ENCODE measurements around the gene FANCG.

The FANCG gene

DNA sequence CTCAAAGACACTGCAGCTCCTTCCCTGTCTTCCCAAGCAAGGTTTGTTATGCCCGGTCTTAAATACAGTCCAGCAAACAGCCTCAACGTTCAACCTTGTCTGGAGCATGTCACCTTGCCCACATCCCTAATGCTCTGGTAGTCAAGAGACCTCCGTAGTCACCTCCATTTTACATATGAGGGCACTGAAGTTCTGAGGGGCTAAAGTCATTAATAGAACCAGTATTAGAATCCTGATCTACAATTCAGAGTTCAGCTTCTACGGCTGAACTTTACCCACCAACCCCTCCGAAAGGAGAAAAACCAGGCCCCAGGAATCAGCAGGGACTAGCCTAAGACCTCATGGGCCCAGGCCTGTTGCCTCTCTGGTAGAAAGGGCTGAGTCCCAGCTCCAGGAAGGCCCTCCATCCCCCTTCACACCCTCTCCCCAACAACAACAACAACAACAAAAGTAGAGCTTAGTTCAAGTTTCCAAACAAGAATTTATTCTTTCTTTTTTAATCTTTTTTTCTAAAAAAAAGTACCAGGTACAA lies 24.0 kb upstream of the FANCG start:
- DNase-seq (ENCODE audit: low read depth, low spot score) = no peak

DNA sequence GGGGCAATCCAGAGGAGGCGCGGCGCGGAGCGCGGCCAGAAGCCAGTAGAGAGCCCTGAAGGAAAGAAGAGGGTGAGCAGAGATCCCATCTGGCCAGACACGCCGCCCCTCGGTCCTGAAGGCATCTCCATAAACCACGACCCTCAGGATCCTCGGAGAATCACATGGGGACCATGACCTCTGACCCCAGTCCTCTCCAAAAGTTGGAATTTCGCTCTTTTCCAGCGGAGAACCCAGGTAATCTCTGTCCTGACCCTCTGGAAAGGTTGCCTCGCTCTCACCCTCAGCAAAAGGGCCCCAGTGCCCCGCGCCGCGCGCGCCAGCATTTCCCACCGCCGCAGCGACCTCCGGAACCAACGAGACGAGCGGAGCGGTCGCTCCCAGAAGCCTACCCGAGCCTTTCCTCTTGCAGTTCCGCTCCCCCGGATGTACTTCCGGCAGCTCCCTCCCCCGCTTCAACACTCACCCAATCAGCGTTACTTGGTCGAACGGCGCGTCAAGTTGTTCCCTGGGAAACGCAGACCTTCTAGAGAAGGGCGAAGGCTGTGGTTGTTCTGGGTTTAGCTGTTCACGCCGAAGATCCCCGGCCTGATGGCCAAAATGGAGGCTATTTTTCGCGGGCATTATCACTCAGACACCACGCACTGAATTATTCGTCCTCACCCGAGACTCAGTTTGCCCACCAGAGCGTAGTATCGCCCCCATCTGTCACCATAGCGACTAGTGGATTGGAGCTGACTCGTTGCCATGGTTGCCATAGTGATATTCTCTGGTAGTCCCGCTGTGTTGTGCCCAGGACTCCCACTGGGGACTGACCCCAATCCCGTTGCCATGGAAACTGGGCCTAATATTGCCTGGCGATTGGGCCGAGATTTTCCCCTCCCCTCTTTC lies 23.3 kb upstream of the FANCG start, which contains the start of gene STOML2:
Gene STOML2, minus strand, starts transcription at position 363 of the 891 bp plus-strand sequence. Its CDS starts 37 bp downstream, at position 326.
- peak; percentile 98 for DNase-seq (ENCODE audit: low read depth, low spot score)

DNA sequence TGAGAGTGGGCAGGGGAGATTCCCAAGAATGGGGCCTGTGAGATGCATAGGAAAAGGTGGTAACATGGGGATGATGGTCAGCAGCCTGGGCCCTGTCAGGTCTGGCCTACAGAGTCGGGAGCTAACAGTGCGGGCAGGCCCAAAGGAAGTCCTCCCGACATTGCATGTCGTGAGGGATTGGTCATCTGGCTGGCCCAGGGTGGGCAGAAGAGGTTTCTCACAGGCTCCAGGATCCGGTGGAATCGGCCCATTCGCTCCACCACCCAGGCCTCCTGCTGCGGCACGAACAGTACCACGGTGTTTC lies 22.7 kb upstream of the FANCG start:
- peak; percentile 46 for DNase-seq (ENCODE audit: low read depth, low spot score)

DNA sequence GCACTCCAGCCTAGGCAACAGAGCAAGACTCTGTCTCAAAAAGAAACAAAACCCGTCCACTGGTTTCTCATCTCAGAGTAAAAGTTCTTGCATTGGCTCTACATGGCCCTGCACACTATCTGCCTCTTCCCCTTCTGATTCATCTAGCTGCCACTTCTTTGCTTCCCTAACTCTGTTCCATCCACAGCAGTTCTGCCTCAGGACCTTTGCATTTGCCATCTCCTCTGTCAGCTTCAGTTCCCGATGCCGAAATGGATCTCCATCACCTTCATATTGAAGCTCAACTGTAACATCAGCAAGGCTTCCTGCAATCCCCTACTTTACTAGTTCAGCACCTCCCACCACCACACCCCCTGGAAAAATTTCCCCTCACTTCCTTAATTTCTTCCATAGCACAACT lies 17.8 kb upstream of the FANCG start:
- no peak for DNase-seq (ENCODE audit: low read depth, low spot score)

DNA sequence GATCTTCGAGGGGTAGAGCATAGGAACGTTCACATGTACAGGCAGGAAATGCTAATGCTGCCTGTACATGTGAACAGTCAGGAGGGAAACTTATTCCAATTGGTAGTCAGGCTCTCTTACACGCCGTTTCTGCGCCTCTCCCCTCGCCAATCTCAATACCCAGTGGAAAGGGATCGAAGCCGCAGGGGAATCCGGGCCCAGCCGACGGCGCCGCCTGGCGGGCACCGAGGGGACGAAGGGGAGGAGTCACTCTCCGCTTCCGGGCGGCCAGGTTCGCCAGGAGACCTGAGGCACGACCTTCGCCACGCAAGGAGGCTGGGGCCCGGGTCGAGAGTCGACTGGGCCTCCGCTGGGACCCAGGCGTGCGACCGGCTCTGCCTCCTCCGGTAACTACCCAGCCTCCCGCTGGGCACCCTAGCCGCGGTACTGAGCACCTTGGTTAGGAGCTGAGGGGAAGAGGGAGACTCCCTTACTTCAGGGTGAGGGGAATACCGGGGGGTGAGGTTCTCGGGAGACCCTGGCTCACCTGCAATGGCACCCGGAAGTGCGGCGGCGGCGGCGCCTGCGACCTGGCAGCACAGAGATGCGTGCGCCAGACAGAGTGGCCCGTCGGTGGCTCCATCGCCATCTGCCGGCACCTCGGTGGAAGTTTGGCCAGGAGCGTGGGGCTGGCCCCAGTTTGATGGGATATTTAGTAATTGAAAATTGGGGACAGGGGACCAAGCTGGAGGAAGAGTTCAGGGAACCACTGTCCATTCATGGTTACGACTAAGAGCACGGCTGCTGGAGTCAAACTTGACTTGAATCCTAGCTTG lies 16.5 kb upstream of the FANCG start, which contains the start of gene PIGO:
Gene PIGO, minus strand, starts transcription at position 557 of the 815 bp plus-strand sequence. CDS start 1,026 bp downstream, outside the sequence.
- peak; percentile 94 for DNase-seq (ENCODE audit: low read depth, low spot score)

DNA sequence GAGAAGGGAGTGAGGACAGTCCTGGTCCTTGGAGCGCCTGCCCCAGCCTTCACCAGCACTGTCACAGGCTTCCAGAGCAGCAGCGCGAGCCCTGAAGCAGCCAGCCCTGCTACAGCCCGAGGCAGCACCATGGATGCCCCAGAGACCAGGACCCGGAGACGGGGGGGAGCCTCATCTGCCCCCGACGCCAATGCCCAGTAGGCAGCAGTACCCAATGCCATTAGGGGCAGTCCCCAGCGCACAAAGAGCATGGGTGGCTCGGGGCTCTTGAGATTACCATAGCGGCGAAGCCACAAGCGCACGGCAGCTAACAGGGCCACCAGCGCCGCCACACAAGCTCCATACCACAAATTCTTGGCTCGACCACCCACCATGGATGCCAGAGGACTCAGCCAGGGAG lies 11.8 kb upstream of the FANCG start:
- DNase-seq (ENCODE audit: low read depth, low spot score) = no peak

DNA sequence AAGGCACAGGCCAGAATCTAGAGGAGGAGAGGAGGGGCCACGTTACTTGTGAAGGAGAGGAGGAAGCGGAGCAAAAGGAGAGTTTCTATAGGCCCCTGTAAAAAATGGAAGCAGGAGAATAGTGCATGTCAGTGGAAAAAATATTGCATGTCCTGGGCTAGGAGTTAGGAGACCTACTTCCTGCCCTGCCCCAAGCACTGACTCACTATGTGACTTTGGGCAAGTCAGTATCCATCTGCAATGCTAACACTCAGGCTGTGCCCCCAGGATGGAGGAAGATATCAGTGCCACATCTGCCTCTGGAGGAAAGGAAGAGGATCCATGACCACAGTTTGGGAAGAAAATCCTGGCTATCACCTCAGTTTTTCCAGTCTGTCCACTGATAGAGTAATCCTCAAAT lies 9.7 kb upstream of the FANCG start:
- no peak for DNase-seq (ENCODE audit: low read depth, low spot score)

DNA sequence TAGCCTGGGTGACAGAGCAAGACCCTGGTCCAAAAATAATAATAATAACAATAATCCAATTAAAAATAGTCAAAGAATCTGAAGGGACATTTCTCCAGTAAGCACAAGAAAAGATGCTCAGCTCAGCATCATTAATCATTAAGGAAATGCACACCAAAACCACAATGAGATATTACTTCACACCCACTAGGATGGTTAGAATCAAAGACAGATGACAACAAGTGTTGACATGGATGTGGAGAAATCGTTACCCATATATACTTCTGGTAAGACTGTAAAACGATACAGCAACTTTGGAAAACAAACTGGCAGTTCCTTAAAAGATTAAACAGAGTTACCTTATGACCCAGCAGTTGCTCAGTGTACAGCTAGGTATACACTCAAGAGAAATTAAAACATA lies 5.3 kb upstream of the FANCG start:
- no peak for DNase-seq (ENCODE audit: low read depth, low spot score)

DNA sequence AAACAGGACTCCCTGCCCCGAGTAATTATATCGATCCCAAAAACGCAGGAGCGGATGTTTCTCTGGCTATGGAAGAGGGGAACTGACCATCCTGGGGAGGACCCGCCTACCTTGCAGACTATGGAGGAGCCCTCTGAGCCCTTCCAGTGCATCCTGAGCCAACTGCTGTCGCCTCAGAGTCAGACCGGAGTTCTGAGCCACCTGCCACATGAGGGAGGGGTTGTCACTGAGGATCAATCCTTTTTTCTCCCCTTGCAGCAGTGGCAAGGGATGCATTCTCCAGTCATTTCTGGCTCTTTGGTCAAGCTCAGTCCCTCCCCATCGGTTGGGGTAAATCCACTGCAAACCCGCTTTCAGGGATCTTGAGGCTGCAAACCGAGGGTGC lies 709 bp downstream of the FANCG start:
- DNase-seq (ENCODE audit: low read depth, low spot score) = no peak

DNA sequence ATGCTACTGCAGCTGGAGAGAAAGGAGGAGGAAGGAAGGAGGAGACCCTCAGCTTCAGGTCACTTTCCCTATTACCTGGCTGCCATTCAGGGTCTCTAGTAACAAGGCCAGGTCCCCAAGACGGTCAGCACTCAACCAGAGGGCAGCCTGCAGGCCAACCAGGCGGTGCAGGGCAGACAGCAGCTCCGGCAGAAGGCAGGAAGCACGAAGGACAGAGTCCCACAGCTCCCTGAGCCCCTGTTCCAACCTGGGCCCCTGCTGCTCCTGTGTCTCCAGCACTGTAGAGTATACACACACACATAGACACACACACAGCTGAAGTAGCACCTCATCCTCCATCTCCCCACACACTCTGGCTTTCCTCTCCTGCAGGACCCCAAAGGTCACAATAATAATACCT lies 1.7 kb downstream of the FANCG start:
- DNase-seq (ENCODE audit: low read depth, low spot score) = no peak

DNA sequence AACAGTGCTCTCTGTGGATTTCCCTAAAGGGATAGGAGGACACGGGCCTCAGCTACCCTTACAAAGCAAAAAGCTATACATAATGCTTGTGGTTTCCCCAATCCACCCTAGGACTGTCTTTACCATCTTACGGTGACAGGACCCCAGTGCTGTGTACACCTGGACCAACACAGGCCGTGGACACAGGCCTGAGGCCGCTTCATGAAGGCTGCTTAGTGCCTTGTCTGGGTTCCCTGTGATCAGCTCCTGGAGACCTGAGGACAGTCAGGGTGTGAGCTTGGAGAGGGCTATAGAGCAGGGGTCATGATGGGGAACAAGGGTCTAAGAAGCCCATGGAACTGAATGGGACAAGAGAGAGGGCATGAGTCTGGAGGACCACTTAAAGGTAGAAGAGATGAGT lies 2.9 kb downstream of the FANCG start:
- DNase-seq (ENCODE audit: low read depth, low spot score) = no peak

DNA sequence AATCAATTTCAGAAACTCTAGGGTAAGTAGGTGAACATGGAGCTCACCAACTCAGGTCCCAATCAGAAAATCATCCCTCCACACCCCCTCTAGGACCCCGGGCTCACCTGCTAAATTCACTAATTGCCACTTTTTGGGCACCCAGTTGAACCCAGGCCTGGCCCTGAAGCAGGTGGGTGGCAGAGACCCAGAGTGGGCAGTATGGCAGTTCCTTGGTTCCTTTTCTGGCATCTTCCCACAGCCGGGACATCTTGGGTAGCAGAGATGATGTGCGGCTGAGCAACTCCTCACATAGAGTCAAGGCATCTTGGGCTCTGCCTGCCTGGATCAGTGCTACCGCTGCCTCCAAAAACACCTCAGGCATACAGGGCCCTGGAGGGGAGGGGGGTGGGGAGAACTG lies 4.4 kb downstream of the FANCG start:
- no peak for DNase-seq (ENCODE audit: low read depth, low spot score)

DNA sequence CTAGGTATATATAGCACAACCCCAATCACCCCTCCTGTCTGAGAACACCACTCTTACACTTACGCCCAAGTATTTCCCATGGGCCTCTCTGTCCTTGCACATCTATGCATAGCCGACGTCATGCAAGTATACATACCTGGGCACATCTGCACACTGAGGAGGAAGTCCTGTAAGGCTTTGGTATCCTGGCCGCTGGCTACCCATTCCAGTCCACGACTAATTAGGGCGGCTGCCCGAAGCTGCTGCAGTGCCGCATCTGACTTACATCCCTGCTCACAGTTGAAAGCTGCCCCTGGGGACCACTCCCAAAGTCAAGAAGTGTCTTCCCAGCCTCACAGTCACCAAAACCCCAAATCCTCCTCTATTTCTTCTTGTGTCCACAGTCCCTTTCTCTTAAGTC lies 5.0 kb downstream of the FANCG start:
- DNase-seq (ENCODE audit: low read depth, low spot score) = no peak

DNA sequence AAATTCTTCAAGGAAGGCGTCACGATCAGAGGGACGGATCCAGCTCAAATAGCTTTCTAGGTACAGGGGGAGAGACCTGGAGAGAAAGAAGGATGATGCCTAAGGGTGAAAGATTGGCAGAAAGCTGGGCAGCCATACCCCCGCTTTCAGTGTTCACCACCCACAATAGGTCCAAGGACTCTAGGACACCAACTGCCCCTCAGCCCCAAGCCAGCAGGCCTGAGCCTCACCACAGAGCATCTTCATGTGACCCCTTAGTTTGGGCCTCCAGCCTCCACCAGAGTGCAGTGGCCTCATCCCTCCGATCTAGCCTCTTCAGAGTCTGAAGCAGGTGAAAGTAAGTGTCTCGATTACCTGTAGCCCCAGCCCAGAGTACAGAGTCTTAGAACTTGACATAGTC lies 5.6 kb downstream of the FANCG start:
- DNase-seq (ENCODE audit: low read depth, low spot score) = no peak

DNA sequence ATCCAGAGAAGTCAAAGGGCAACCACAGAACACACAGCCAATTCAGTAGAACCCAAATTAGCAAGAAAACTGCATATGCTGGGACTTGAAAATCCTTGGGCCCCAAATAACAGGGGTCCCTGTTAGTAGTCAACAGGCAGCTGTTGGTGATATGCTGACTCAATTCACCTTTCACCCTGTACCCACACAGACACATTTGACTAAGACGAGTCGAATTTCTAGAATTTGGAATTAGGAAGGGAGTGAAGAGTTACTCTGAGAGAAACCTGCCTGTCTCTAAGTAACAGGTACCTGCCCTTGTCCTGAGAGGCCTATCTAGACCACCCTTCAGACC lies 6.5 kb downstream of the FANCG start:
- no peak for DNase-seq (ENCODE audit: low read depth, low spot score)

DNA sequence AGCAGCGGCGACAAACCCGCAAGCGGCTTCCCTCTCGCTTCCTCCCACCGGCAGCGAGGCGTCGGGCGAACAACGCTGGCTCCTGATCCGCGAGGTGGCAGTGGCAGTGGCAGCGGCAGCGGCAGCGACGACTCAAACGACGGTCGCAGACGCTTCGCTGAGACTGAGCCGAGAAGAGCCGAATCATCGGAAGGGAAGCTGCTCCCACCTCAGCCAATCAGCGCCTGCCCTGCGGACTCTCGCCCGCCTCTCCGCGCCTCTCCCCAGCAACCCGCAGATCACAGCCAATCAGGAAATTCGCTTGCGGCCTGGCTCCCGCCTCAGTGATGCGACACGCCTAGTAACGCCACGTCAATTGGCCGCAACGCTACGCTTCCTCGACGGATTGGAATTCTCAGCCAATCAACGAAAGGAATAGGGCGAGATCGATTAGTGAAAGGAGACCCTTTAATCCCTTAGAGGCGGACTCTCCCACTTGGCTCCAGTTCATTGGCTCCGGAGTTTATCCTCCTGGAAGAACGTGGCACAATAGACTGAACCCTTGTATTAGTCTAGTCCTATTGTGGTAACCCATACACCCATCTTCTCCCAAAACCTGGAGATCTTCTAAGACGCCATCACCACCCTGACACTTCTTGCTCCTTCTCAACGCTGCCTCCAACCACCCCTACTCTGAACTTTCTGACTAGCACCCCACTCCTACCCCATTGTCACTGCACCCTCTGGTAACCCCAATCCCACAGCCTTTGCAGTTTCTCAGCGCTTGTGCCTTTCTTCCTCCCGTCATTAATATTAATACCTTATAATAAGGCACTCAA lies 7.1 kb downstream of the FANCG start, which contains the start of gene VCP:
Gene VCP, minus strand, starts transcription at position 165 of the 818 bp plus-strand sequence. CDS start 272 bp downstream, outside the sequence.
- peak; percentile 100 for DNase-seq (ENCODE audit: low read depth, low spot score)

DNA sequence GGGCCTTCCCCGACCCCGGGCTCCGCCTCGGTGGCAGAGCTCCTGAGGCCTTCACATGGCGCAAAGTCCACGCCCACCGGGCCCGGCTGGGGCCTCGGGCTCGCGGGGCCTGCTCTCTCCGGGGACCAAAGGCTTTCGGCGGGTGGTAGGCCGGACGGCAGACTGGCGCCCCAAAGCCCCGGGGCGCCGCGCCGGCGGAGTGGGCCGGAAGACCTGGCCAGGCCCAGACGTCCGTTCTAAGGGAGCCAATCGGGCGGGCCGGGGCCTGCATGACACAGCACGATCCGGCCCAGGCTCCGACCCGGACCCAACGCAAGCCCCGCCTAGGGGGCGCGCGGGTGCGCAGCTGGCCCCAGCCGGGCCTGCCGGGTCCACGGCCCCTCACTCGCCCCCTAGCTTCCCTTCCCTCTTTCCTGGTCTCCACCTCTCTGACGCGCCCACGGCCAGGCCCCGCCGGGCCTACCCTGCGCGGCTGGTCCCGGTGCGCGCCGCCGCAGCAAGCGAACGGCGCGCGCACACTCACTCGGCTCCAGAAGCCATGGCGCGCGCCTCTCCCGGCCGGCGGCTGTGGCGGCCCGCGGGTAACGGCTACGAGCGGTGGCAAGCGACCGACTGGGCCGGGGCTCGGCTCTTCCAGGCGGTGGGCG lies 7.8 kb downstream of the FANCG start:
- DNase-seq (ENCODE audit: low read depth, low spot score) = peak; percentile 91

DNA sequence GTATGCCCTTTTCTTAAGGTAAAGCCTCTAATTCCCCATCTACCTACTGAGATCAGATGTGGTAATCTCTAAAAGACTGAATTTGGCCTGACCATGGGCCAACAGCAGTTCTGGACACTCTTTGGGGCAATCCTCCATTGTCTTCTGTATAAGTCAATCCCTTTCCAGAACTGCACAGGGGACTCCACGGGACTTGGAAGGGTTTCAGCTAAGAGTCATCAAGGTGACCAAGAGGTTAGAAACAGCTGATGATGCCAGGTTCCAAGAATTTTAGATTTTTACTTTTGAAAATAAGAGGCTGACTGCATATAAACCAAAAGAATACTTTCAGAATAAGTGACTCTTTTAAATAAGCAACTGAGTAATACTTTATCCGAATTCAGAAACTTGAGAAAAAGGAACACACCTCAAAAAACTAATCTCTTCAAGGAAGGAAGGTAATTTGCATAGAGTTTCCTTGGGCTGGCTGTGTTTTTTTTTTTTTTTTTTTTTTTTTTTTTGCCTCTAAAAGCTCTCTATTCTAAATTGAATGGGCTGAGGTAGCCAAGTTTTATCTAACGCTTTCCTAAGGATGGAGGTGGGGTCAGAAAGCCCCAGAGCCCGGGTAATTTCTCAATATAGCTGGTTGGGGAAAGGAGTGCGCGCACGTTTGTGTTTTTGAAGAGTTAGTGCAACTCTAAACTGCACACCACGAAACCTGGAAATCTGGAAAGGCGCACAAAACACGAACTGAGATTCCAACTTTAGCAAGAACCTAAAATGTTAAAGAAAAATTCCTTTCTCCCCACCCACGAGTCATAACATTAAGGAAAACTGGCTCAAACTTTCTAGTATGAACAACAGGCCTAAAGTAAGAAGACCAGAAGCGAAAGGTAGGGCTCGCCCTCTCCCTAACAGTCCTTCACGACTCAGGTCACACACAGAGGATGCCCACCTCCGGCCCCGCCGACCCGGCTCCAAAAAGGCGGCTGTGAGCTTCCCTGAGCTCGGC lies 8.6 kb downstream of the FANCG start:
- DNase-seq (ENCODE audit: low read depth, low spot score) = peak; percentile 64

DNA sequence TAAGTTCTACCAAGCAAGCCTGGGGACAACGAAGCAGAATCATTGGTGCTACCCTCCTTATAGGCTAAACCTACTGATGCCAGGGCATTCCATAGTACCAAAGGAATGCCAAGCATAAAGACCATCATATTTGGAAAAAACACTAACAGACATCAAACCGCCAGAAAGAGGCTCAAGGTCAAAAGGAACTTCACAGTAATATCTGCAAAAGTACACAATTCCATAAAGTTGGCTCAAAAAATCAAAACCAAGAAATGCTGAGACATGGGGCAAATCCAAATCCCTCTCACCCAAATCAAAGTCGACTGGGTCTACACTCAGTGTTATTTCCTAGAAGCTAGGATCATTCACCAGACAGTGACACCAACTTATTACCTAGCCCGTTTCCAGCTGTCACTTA lies 10.7 kb downstream of the FANCG start:
- DNase-seq (ENCODE audit: low read depth, low spot score) = no peak

DNA sequence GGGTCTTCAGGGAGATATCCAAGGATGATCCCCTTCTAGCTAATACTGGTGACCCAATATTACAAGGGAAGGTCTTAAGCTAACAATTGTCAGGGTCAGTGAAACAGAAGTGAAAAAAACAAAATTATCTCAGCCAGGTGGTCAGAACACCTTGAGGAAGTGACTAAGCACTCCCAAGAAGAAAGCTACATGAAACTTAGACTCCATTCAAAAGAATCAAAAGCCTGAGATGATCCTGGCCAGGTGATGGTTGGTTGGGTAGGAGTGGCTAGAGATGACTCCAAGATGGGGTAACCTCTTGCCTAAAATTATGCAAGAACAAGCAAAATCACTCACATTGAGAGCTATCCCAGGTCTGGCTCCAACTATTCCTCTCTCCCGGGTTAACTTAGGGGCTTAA lies 12.7 kb downstream of the FANCG start:
- no peak for DNase-seq (ENCODE audit: low read depth, low spot score)
